PC-9 (cell line): ENCODE measurements around the gene LUC7L. TPM values are rescaled to one million over a fixed set of nuclear protein-coding genes. Genes with fewer than 3 reads are reported as not detected.

Source experiments
- BruUV-seq: library from RNA; stranded (reverse); fragments of 400-500 nt; replicated peaks from 2 replicates; lab custom pipeline; 2021; lab: Mats Ljungman, UMichigan
- CTCF ChIA-PET: fragments of 300-600 bp; sonication (Branson Sonifier 250); formaldehyde crosslinking; loops from one replicate; lab custom pipeline; 2022; ENCODE audit warnings: antibody characterized with exemption; lab: Charles Lee
- POLR2A ChIA-PET: fragments of 300-600 bp; sonication (Branson Sonifier 250); formaldehyde crosslinking; loops from one replicate; lab custom pipeline; 2022; ENCODE audit warnings: antibody characterized with exemption; ENCODE audit not compliant: unreplicated experiment; lab: Charles Lee
- DNase-seq, 2 experiments: peaks; one replicate each; pipeline versions ENCODE4 v3.0.0 to v3.0.0-alpha.2; 2015 to 2022; ENCODE audit warnings: mixed read lengths in 1 of 2
- H2AFZ ChIP-seq: fragments of 200-600 bp; sonication (generic); 2 replicates; pipeline ENCODE4 v1.8.1; 2017; ENCODE audit warnings: antibody characterized with exemption
- H3F3A ChIP-seq: fragments of 200-600 bp; sonication (generic); 2 replicates; pipeline ENCODE4 v1.8.1; 2017; ENCODE audit warnings: antibody characterized with exemption, mild to moderate bottlenecking, low read depth; ENCODE audit not compliant: insufficient read depth
- H3K27ac ChIP-seq: fragments of 200-600 bp; sonication (generic); 2 replicates; pipeline ENCODE4 v1.6.1; 2016; ENCODE audit warnings: mixed run types
- H3K27me3 ChIP-seq: fragments of 200-600 bp; sonication (generic); 2 replicates; pipeline ENCODE4 v1.6.1; 2016; ENCODE audit warnings: low read depth, mixed run types; ENCODE audit not compliant: insufficient read depth
- H3K36me3 ChIP-seq: fragments of 200-600 bp; sonication (generic); 2 replicates; pipeline ENCODE4 v1.6.1; 2016; ENCODE audit warnings: low read depth, mixed run types
- H3K4me1 ChIP-seq: fragments of 200-600 bp; sonication (generic); replicated peaks from 2 replicates; pipeline ENCODE4 v1.6.1; 2016; ENCODE audit warnings: mixed run types; ENCODE audit not compliant: insufficient read depth
- H3K4me2 ChIP-seq: fragments of 200-600 bp; sonication (generic); 2 replicates; pipeline ENCODE4 v1.6.1; 2017; ENCODE audit warnings: mixed run types
- H3K4me3 ChIP-seq: fragments of 200-600 bp; sonication (generic); 2 replicates; pipeline ENCODE4 v1.6.1; 2016; ENCODE audit warnings: mixed run types
- H3K79me2 ChIP-seq: fragments of 200-600 bp; sonication (generic); 2 replicates; pipeline ENCODE4 v1.6.1; 2017; ENCODE audit warnings: low read depth, mixed run types
- H3K9me2 ChIP-seq: fragments of 200-600 bp; sonication (generic); 2 replicates; pipeline ENCODE4 v1.8.1; 2017; ENCODE audit warnings: mild to moderate bottlenecking; ENCODE audit not compliant: insufficient read depth
- H3K9me3 ChIP-seq: fragments of 200-600 bp; sonication (generic); 2 replicates; pipeline ENCODE4 v1.8.1; 2016; ENCODE audit warnings: low read depth; ENCODE audit not compliant: insufficient read depth
- H4K20me1 ChIP-seq: fragments of 200-600 bp; sonication (generic); 2 replicates; pipeline ENCODE4 v1.8.1; 2017; ENCODE audit not compliant: insufficient read depth
- CTCF ChIP-seq: fragments of 200-600 bp; sonication (generic); conservative IDR thresholded peaks from 2 replicates; pipeline ENCODE4 v1.6.1; 2017; ENCODE audit warnings: mixed run types, antibody characterized with exemption, mild to moderate bottlenecking, moderate library complexity
- EZH2 ChIP-seq: fragments of 200-600 bp; sonication (generic); IDR thresholded peaks from 2 replicates; pipeline ENCODE4 v1.8.0; 2017; ENCODE audit warnings: antibody characterized with exemption, low read depth
- intact Hi-C: fragments of 100-400 bp; cut with micrococcal nuclease; formaldehyde crosslinking; loops from one replicate; pipeline ENCODE4 v1.10.0; 2022; ENCODE audit not compliant: unreplicated experiment
- total RNA-seq: library from RNA; stranded (reverse); gene quantifications from 2 replicates; pipeline ENCODE4 v1.2.3, GENCODE V29; 2021

The LUC7L gene
- total RNA-seq, 1 experiment from 2014 or later: 64.3 TPM

GRCh38 chr16:270381-271255 lies 41.4 kb upstream of the LUC7L start:
- Histone ChIP-seq H3K4me1 (no peaks in the 10 kb centered on the region), H3K4me2 (no peak overlapping the region), H3K36me3 (no peaks in the 10 kb centered on the region), H4K20me1 (no peaks in the 10 kb centered on the region), H2AFZ (no peak overlapping the region), H3F3A (0 out of 2 replicates have a peak, but pooled peaks cover 5% of the 10 kb centered on the region), H3K4me3 (no peak overlapping the region), H3K9me2 (no peaks in the 10 kb centered on the region), H3K27ac (no peak overlapping the region), H3K79me2 (no peaks in the 10 kb centered on the region), H3K27me3 (peaks cover 14% of the 10 kb centered on the region), H3K9me3 (no peaks in the 10 kb centered on the region)
- BruUV-seq: no TSS peak
- ChIA-PET CTCF (no interaction called here), POLR2A (no interaction called here)
- intact Hi-C loops: no loop called here
- no peak for DNase-seq
- TF ChIP-seq CTCF: no peak
- no peak for TF ChIP-seq EZH2

GRCh38 chr16:269061-269796 lies 40.0 kb upstream of the LUC7L start:
- no peak for DNase-seq
- ChIA-PET POLR2A (interaction anchor here (0.6 to 0.7 kb wide), 3 partner anchors 10 to 123 kb away, joined by 3 to 5 read pairs (median 4); no protein-coding TSS in a partner anchor), CTCF (no interaction called here)
- H3K4me1 ChIP-seq: no peaks in the 10 kb centered on the region
- no peaks in the 10 kb centered on the region for H3K9me3 ChIP-seq
- peaks cover 8% of the 10 kb centered on the region for H3K27me3 ChIP-seq
- intact Hi-C loops: no loop called here
- no peak for TF ChIP-seq EZH2
- TF ChIP-seq CTCF: no peak
- no peaks in the 10 kb centered on the region for H3K9me2 ChIP-seq
- BruUV-seq: no TSS peak
- no peaks in the 10 kb centered on the region for H3K79me2 ChIP-seq
- H3K36me3 ChIP-seq: no peaks in the 10 kb centered on the region
- 0 out of 2 replicates have a peak, but pooled peaks cover 5% of the 10 kb centered on the region for H3F3A ChIP-seq
- H4K20me1 ChIP-seq: no peaks in the 10 kb centered on the region
- no peak overlapping the region for H2AFZ ChIP-seq
- H3K27ac ChIP-seq: no peak overlapping the region
- no peak overlapping the region for H3K4me3 ChIP-seq
- H3K4me2 ChIP-seq: no peak overlapping the region
